Naive thymus-derived CD8-positive, alpha-beta T cell (primary cell): ENCODE measurements around the gene EIF3I. TPM values are rescaled to one million over a fixed set of nuclear protein-coding genes. Genes with fewer than 3 reads are reported as not detected.

Source experiments
- ATAC-seq, 2 donors: fragments of 150-1000 bp; cut with Tn5 transposase in 1 of 2; sonication (Bioruptor Pico), chemical (Tn5 transposase) in 1 of 2; 1 replicate in 1 of 2; 2 replicates in 1 of 2; pipeline ENCODE4 v1.10.0; 2021; ENCODE audit warnings: mild to moderate bottlenecking in 2 of 2, moderate library complexity in 2 of 2
- POLR2A ChIA-PET: fragments of 350-600 bp; sonication (Branson Sonifier 250); formaldehyde crosslinking; loops from one replicate; lab custom pipeline; 2021; ENCODE audit warnings: antibody characterized with exemption; lab: Charles Lee
- DNase-seq, 10 donors: peaks; one replicate each; pipeline versions ENCODE4 v3.0.0 to v3.0.0-alpha.2; 2020 to 2022
- H3K27ac Mint-ChIP-seq, 10 donors: one replicate each; pipeline ENCODE4 v1.8.0; 2020 to 2022; ENCODE audit warnings: mild to moderate bottlenecking in 10 of 10, mixed read lengths in 10 of 10, moderate library complexity in 4 of 10, inconsistent platforms in 1 of 10
- H3K27me3 Mint-ChIP-seq, 5 donors: one replicate each; pipeline ENCODE4 v1.8.0; 2021 to 2022; ENCODE audit warnings: mixed read lengths in 5 of 5
- H3K36me3 Mint-ChIP-seq, 3 donors: one replicate each; pipeline ENCODE4 v1.8.0; 2020 to 2022; ENCODE audit warnings: mixed read lengths in 3 of 3, mild to moderate bottlenecking in 2 of 3, inconsistent platforms in 1 of 3
- H3K4me1 Mint-ChIP-seq, 4 donors: one replicate each; pipeline ENCODE4 v1.8.0; 2021 to 2022; ENCODE audit warnings: mixed read lengths in 4 of 4
- H3K4me3 Mint-ChIP-seq, 10 donors: one replicate each; pipeline ENCODE4 v1.8.0; 2020 to 2022; ENCODE audit warnings: mild to moderate bottlenecking in 10 of 10, mixed read lengths in 10 of 10, moderate library complexity in 6 of 10, inconsistent platforms in 1 of 10
- H3K9me3 Mint-ChIP-seq, 9 donors: one replicate each; pipeline ENCODE4 v1.8.0; 2020 to 2022; ENCODE audit warnings: mixed read lengths in 9 of 9, mild to moderate bottlenecking in 3 of 9, inconsistent platforms in 1 of 9, moderate library complexity in 1 of 9
- polyA plus RNA-seq, 3 donors: library from polyadenylated mRNA; unstranded; fragments of 300-500 nt; fragmentation: Illumina TruSeq; gene quantifications; one replicate each; pipeline ENCODE4 v1.2.3, GENCODE V29; 2021
- total RNA-seq, 8 experiments: library from RNA in 2 of 8; stranded (reverse) in 2 of 8; gene quantifications; one replicate each; pipeline ENCODE4 v1.2.3 and lab custom pipeline; 2021 to 2026

Gene EIF3I
- total and polyA plus RNA-seq, 5 experiments from 2014 or later: 80.3 to 181 (median 167) TPM

- POLR2A ChIA-PET: interaction anchor here (0.6 to 48.1 kb wide), 12 partner anchors 11 to 220 kb away, joined by 3 to 2080 read pairs (median 5); partner anchors contain the start of genes BSDC1, EIF3I, FAM167B and HDAC1
- Mint-ChIP-seq H3K27me3 (peaks cover 0 to 3% (median 0%) of the 10 kb centered on the region in 5 donors), H3K4me1 (peaks cover 44 to 81% (median 71%) of the 10 kb centered on the region in 4 donors), H3K27ac (peak overlapping the region; percentile 94 to 100 (median 97)), H3K4me3 (peak overlapping the region; percentile 78 to 95 (median 86)), H3K36me3 (peaks cover 0 to 70% (median 8%) of the 10 kb centered on the region in 3 donors), H3K9me3 (no peaks in the 10 kb centered on the region)
- DNase-seq: peak; percentile 68 to 96 (median 86)
- peak; percentile 80 to 95 for ATAC-seq
Observed at GRCh38 chr1:32273391-32274208, 51.4 kb downstream of the EIF3I start.

GRCh38 chr1:32274646-32275340 is 52.6 kb downstream of the EIF3I start:
- Mint-ChIP-seq H3K4me1 (peaks cover 46 to 82% (median 65%) of the 10 kb centered on the region in 4 donors), H3K27ac (peak overlapping the region; percentile 94 to 100 (median 97)), H3K4me3 (peak overlapping the region; percentile 78 to 95 (median 86)), H3K9me3 (no peaks in the 10 kb centered on the region), H3K27me3 (peaks cover 0 to 3% (median 0%) of the 10 kb centered on the region in 5 donors), H3K36me3 (peaks cover 0 to 76% (median 18%) of the 10 kb centered on the region in 3 donors)
- DNase-seq (no peak), ATAC-seq (no peak)
- POLR2A ChIA-PET: interaction anchor here (0.6 to 48.1 kb wide), 14 partner anchors 10 to 219 kb away, joined by 3 to 2080 read pairs (median 4); partner anchors contain the start of genes BSDC1, EIF3I, FAM167B and HDAC1

DNA sequence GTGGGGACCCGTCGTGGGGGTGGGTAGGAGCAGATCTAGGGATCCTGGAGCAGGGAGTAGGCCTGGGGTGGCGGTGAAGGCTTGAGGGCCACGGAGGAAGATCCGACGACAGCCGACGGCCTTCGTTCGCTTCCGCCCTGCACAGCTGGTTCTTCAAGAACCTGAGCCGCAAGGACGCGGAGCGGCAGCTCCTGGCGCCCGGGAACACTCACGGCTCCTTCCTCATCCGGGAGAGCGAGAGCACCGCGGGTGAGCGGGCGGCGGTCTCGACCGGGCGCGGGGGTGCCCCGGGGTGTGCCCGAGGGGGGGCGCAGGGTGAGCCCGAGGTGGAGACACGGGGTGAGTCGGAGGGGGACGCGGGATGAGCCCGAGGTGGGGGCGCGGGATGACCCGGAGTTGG is 53.2 kb downstream of the EIF3I start:
- ATAC-seq: no peak
- POLR2A ChIA-PET: interaction anchor here (0.7 to 48.1 kb wide), 9 partner anchors 10 to 96 kb away, joined by 3 to 2080 read pairs (median 4); partner anchors contain the start of genes EIF3I, FAM167B, HDAC1 and LCK
- no peak for DNase-seq
- H3K4me1 Mint-ChIP-seq: peaks cover 45 to 82% (median 63%) of the 10 kb centered on the region in 4 donors
- peaks cover 0 to 79% (median 20%) of the 10 kb centered on the region in 3 donors for H3K36me3 Mint-ChIP-seq
- peak overlapping the region; percentile 94 to 100 (median 97) for H3K27ac Mint-ChIP-seq
- peak overlapping the region in 9 of 10 donors; percentile 78 to 95 (median 89) for H3K4me3 Mint-ChIP-seq
- peaks cover 0 to 3% (median 0%) of the 10 kb centered on the region in 5 donors for H3K27me3 Mint-ChIP-seq
- no peaks in the 10 kb centered on the region for H3K9me3 Mint-ChIP-seq

DNA sequence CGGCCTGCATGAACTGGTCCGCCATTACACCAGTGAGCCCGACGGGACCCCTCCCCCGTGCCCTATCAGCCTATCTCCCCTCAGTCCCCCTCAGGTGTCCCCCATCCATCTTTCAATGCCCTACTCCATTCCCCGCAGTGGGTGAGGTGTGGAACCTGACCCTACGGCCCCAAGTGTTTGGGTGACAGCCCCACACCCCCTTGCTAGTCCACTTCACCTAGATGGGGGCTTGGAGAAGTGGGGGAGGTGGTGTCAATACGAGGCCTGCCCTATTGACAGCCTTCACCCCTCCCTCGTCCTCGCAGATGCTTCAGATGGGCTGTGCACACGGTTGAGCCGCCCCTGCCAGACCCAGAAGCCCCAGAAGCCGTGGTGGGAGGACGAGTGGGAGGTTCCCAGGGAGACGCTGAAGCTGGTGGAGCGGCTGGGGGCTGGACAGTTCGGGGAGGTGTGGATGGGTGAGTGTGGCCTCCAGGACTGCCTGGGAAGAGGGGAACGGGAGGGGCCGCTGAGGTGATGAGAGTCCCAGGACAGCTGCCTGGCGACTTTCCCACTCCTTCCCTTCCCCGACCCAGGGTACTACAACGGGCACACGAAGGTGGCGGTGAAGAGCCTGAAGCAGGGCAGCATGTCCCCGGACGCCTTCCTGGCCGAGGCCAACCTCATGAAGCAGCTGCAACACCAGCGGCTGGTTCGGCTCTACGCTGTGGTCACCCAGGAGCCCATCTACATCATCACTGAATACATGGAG is 54.0 kb downstream of the EIF3I start:
- peak overlapping the region; percentile 84 to 100 (median 97) for H3K27ac Mint-ChIP-seq
- H3K4me3 Mint-ChIP-seq: peak overlapping the region in 7 of 10 donors; percentile 30 to 94 (median 48)
- peaks cover 0 to 3% (median 0%) of the 10 kb centered on the region in 5 donors for H3K27me3 Mint-ChIP-seq
- H3K36me3 Mint-ChIP-seq: peaks cover 0 to 82% (median 20%) of the 10 kb centered on the region in 3 donors
- no peak for DNase-seq
- POLR2A ChIA-PET: interaction anchor here (0.5 to 48.1 kb wide), 9 partner anchors 11 to 75 kb away, joined by 3 to 2080 read pairs (median 4); partner anchors contain the start of genes EIF3I, FAM167B, HDAC1 and LCK
- no peak for ATAC-seq
- H3K9me3 Mint-ChIP-seq: no peaks in the 10 kb centered on the region
- peaks cover 45 to 78% (median 59%) of the 10 kb centered on the region in 4 donors for H3K4me1 Mint-ChIP-seq

Other genes starting within 250 kb of the EIF3I start
- 100 to 1,000 TPM; 121 to 130 TPM for gene KHDRBS1, start 208.5 kb upstream of the EIF3I start, total RNA-seq
- 100 to 1,000 TPM in 1 of 3 donors, 10 to 100 TPM in 2; 92.1 to 115 (median 99.2) TPM for gene KHDRBS1, start 208.5 kb upstream of the EIF3I start, polyA plus RNA-seq
- gene TMEM39B, start 149.5 kb upstream of the EIF3I start, total RNA-seq: 10 to 100 TPM; 25.1 to 26.1 TPM
- 1 to 10 TPM; 2.4 to 4.8 (median 4.5) TPM for gene TMEM39B, start 149.5 kb upstream of the EIF3I start, polyA plus RNA-seq
- gene KPNA6, start 114.4 kb upstream of the EIF3I start, total RNA-seq: 10 to 100 TPM; 59.5 to 66.4 TPM
- gene KPNA6, start 114.4 kb upstream of the EIF3I start, polyA plus RNA-seq: 10 to 100 TPM; 26.5 to 31.9 (median 28.3) TPM
- gene TXLNA, start 42.7 kb upstream of the EIF3I start, total RNA-seq: 10 to 100 TPM; 35.7 to 36.0 TPM
- gene TXLNA, start 42.7 kb upstream of the EIF3I start, polyA plus RNA-seq: 10 to 100 TPM; 19.0 to 28.3 (median 24.4) TPM
- gene CCDC28B, start 21.8 kb upstream of the EIF3I start, total RNA-seq: 1 to 10 TPM; 6.5 to 7.0 TPM
- 10 to 100 TPM; 15.4 to 17.3 (median 16.3) TPM for gene CCDC28B, start 21.8 kb upstream of the EIF3I start, polyA plus RNA-seq
- 1 to 10 TPM; 1.7 to 2.1 TPM for gene IQCC, start 16.7 kb upstream of the EIF3I start, total RNA-seq
- gene IQCC, start 16.7 kb upstream of the EIF3I start, polyA plus RNA-seq: under 1 TPM; 0.60 to 0.92 (median 0.73) TPM
- under 1 TPM in 1 of 2 experiments, not detected in 1; 0.22 TPM for gene DCDC2B, start 13.3 kb upstream of the EIF3I start, total RNA-seq
- gene DCDC2B, start 13.3 kb upstream of the EIF3I start, polyA plus RNA-seq: under 1 TPM in 1 of 3 donors, not detected in 2; 0.08 TPM
- 10 to 100 TPM; 24.3 to 26.4 TPM for gene TMEM234, start 54 bp upstream of the EIF3I start, total RNA-seq
- gene TMEM234, start 54 bp upstream of the EIF3I start, polyA plus RNA-seq: 1 to 10 TPM; 2.1 to 4.9 (median 4.4) TPM
- gene FAM167B, start 24.8 kb downstream of the EIF3I start, total RNA-seq: 1 to 10 TPM; 1.5 to 1.7 TPM
- not detected for gene FAM167B, start 24.8 kb downstream of the EIF3I start, polyA plus RNA-seq
- gene LCK, start 28.9 kb downstream of the EIF3I start, total RNA-seq: 100 to 1,000 TPM; 509 to 515 TPM
- 1,000 to 10,000 TPM in 1 of 3 donors, 100 to 1,000 TPM in 2; 876 to 1,069 (median 952) TPM for gene LCK, start 28.9 kb downstream of the EIF3I start, polyA plus RNA-seq
- 100 to 1,000 TPM; 154 to 156 TPM for gene HDAC1, start 69.7 kb downstream of the EIF3I start, total RNA-seq
- 100 to 1,000 TPM; 171 to 202 (median 173) TPM for gene HDAC1, start 69.7 kb downstream of the EIF3I start, polyA plus RNA-seq
- 10 to 100 TPM; 39.1 to 41.1 TPM for gene MARCKSL1, start 113.8 kb downstream of the EIF3I start, total RNA-seq
- gene MARCKSL1, start 113.8 kb downstream of the EIF3I start, polyA plus RNA-seq: 10 to 100 TPM; 37.8 to 81.4 (median 72.7) TPM
- 10 to 100 TPM; 28.7 to 30.7 TPM for gene FAM229A, start 140.1 kb downstream of the EIF3I start, total RNA-seq
- gene FAM229A, start 140.1 kb downstream of the EIF3I start, polyA plus RNA-seq: under 1 TPM; 0.06 to 0.47 (median 0.14) TPM
- 1 to 10 TPM; 2.9 to 3.7 TPM for gene TSSK3, start 140.1 kb downstream of the EIF3I start, total RNA-seq
- gene TSSK3, start 140.1 kb downstream of the EIF3I start, polyA plus RNA-seq: 1 to 10 TPM in 2 of 3 donors, under 1 TPM in 1; 0.20 to 2.5 (median 2.0) TPM
- gene BSDC1, start 172.0 kb downstream of the EIF3I start, total RNA-seq: 100 to 1,000 TPM; 112 to 113 TPM
- gene BSDC1, start 172.0 kb downstream of the EIF3I start, polyA plus RNA-seq: 10 to 100 TPM; 29.5 to 39.6 (median 31.1) TPM
- gene ZBTB8B, start 242.7 kb downstream of the EIF3I start, total RNA-seq: not detected
- gene ZBTB8B, start 242.7 kb downstream of the EIF3I start, polyA plus RNA-seq: not detected